ENCODE measurements around the gene IQSEC1. TPM values are rescaled to one million over a fixed set of nuclear protein-coding genes. Genes with fewer than 3 reads are reported as not detected.

IQSEC1 gene
- total and polyA plus RNA-seq, 2 of the 8 experiments (the other 6 are each of a cell fraction or from before 2014, with no cell fraction given) = 6.8 to 28.8 TPM

DNA sequence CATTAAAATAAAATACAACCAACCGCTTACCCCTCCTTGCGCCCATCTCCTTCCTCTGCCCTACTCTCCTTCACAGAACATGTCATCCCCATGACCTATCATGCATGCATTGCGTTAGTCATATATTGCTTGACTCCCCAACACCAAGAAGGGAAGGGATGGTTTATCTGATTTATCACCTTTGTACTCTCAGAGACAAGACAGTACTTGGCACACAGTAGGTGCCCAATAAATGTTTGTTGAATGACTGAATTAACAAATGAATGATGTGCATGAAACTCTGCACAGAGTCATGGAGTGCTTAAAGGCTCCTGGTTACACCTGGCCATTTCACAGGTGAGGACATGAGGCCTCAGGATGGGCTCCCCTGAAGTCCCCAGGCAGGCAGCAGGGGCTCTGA, 59.7 kb downstream of the IQSEC1 start (continued):
- TF ChIP-seq, protein P1, sequence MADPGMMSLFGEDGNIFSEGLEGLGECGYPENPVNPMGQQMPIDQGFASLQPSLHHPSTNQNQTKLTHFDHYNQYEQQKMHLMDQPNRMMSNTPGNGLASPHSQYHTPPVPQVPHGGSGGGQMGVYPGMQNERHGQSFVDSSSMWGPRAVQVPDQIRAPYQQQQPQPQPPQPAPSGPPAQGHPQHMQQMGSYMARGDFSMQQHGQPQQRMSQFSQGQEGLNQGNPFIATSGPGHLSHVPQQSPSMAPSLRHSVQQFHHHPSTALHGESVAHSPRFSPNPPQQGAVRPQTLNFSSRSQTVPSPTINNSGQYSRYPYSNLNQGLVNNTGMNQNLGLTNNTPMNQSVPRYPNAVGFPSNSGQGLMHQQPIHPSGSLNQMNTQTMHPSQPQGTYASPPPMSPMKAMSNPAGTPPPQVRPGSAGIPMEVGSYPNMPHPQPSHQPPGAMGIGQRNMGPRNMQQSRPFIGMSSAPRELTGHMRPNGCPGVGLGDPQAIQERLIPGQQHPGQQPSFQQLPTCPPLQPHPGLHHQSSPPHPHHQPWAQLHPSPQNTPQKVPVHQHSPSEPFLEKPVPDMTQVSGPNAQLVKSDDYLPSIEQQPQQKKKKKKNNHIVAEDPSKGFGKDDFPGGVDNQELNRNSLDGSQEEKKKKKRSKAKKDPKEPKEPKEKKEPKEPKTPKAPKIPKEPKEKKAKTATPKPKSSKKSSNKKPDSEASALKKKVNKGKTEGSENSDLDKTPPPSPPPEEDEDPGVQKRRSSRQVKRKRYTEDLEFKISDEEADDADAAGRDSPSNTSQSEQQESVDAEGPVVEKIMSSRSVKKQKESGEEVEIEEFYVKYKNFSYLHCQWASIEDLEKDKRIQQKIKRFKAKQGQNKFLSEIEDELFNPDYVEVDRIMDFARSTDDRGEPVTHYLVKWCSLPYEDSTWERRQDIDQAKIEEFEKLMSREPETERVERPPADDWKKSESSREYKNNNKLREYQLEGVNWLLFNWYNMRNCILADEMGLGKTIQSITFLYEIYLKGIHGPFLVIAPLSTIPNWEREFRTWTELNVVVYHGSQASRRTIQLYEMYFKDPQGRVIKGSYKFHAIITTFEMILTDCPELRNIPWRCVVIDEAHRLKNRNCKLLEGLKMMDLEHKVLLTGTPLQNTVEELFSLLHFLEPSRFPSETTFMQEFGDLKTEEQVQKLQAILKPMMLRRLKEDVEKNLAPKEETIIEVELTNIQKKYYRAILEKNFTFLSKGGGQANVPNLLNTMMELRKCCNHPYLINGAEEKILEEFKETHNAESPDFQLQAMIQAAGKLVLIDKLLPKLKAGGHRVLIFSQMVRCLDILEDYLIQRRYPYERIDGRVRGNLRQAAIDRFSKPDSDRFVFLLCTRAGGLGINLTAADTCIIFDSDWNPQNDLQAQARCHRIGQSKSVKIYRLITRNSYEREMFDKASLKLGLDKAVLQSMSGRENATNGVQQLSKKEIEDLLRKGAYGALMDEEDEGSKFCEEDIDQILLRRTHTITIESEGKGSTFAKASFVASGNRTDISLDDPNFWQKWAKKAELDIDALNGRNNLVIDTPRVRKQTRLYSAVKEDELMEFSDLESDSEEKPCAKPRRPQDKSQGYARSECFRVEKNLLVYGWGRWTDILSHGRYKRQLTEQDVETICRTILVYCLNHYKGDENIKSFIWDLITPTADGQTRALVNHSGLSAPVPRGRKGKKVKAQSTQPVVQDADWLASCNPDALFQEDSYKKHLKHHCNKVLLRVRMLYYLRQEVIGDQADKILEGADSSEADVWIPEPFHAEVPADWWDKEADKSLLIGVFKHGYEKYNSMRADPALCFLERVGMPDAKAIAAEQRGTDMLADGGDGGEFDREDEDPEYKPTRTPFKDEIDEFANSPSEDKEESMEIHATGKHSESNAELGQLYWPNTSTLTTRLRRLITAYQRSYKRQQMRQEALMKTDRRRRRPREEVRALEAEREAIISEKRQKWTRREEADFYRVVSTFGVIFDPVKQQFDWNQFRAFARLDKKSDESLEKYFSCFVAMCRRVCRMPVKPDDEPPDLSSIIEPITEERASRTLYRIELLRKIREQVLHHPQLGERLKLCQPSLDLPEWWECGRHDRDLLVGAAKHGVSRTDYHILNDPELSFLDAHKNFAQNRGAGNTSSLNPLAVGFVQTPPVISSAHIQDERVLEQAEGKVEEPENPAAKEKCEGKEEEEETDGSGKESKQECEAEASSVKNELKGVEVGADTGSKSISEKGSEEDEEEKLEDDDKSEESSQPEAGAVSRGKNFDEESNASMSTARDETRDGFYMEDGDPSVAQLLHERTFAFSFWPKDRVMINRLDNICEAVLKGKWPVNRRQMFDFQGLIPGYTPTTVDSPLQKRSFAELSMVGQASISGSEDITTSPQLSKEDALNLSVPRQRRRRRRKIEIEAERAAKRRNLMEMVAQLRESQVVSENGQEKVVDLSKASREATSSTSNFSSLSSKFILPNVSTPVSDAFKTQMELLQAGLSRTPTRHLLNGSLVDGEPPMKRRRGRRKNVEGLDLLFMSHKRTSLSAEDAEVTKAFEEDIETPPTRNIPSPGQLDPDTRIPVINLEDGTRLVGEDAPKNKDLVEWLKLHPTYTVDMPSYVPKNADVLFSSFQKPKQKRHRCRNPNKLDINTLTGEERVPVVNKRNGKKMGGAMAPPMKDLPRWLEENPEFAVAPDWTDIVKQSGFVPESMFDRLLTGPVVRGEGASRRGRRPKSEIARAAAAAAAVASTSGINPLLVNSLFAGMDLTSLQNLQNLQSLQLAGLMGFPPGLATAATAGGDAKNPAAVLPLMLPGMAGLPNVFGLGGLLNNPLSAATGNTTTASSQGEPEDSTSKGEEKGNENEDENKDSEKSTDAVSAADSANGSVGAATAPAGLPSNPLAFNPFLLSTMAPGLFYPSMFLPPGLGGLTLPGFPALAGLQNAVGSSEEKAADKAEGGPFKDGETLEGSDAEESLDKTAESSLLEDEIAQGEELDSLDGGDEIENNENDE (IDR thresholded peaks at IDR 0.05; ENCODE audit: insufficient replicate concordance, low read length) = no peak
- TF ChIP-seq TAF7 (optimal IDR thresholded peaks at IDR 0.05; ENCODE audit: borderline replicate concordance, low read depth, low read length) (no peak), YY1 (IDR thresholded peaks at IDR 0.05; ENCODE audit: low read depth, low read length) (no peak)
